ENCODE results near the gene FAM20A. TPM values are rescaled to one million over a fixed set of nuclear protein-coding genes. Genes with fewer than 3 reads are reported as not detected.

FAM20A gene
- total RNA-seq, 1 experiment from 2014 or later = not detected

DNA sequence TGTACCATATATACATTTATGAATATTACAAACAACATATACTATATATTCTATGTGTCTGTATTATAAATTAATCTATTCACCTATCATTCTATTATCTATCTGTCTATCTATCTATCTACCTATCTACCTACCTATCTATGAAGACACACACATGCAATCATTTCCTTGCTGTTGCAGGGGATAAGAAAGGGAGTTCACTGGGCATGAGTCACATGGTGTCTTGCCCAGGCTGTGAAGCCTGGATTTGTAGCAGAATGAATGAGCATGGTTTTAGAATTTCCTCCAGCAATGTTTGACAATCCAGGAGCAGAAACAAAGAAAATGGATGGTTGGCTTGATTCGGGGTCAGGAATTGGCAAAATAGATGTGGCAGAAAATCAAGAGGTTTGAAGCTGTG, 23.2 kb upstream of the FAM20A start:
- H3K79me2 ChIP-seq (ENCODE audit: low read depth) = no peaks in the 10 kb centered on the region
- no peaks in the 10 kb centered on the region for H3F3A ChIP-seq (ENCODE audit: insufficient read depth, low read depth)
- H3K9me3 ChIP-seq (ENCODE audit: insufficient read depth, low read depth) = no peaks in the 10 kb centered on the region
- intact Hi-C loops (cut with micrococcal nuclease; ENCODE audit: unreplicated experiment) = no loop called here
- BruUV-seq (replicated peaks) = no TSS peak
- no peaks in the 10 kb centered on the region for H3K4me1 ChIP-seq (replicated peaks; ENCODE audit: insufficient read depth)
- no peaks in the 10 kb centered on the region for H3K36me3 ChIP-seq (ENCODE audit: low read depth)
- no peaks in the 10 kb centered on the region for H3K9me2 ChIP-seq (ENCODE audit: insufficient read depth)
- ChIA-PET CTCF (no interaction called here), POLR2A (ENCODE audit: unreplicated experiment) (no interaction called here)
- no peak overlapping the region for H3K4me2 ChIP-seq
- H3K27me3 ChIP-seq (ENCODE audit: insufficient read depth, low read depth) = no peaks in the 10 kb centered on the region
- no peaks in the 10 kb centered on the region for H4K20me1 ChIP-seq (ENCODE audit: insufficient read depth)
- DNase-seq = no peak
- H3K27ac ChIP-seq = no peak overlapping the region
- TF ChIP-seq CTCF (conservative IDR thresholded peaks at IDR 0.05) (no peak), EZH2 (IDR thresholded peaks at IDR 0.05; ENCODE audit: low read depth) (no peak)
- no peak overlapping the region for H3K4me3 ChIP-seq
- no peak overlapping the region for H2AFZ ChIP-seq

- H4K20me1 ChIP-seq (ENCODE audit: insufficient read depth) = no peaks in the 10 kb centered on the region
- no peak overlapping the region for H3K27ac ChIP-seq
- ChIA-PET POLR2A (ENCODE audit: unreplicated experiment) (no interaction called here), CTCF (no interaction called here)
- no peaks in the 10 kb centered on the region for H3K4me1 ChIP-seq (replicated peaks; ENCODE audit: insufficient read depth)
- H3K79me2 ChIP-seq (ENCODE audit: low read depth) = no peaks in the 10 kb centered on the region
- BruUV-seq (replicated peaks) = no TSS peak
- H3F3A ChIP-seq (ENCODE audit: insufficient read depth, low read depth) = no peaks in the 10 kb centered on the region
- H2AFZ ChIP-seq = no peak overlapping the region
- H3K4me3 ChIP-seq = no peak overlapping the region
- no peaks in the 10 kb centered on the region for H3K9me2 ChIP-seq (ENCODE audit: insufficient read depth)
- DNase-seq = no peak
- H3K36me3 ChIP-seq (ENCODE audit: low read depth) = no peaks in the 10 kb centered on the region
- intact Hi-C loops (cut with micrococcal nuclease; ENCODE audit: unreplicated experiment) = no loop called here
- H3K4me2 ChIP-seq = no peak overlapping the region
- H3K9me3 ChIP-seq (ENCODE audit: insufficient read depth, low read depth) = no peaks in the 10 kb centered on the region
- no peaks in the 10 kb centered on the region for H3K27me3 ChIP-seq (ENCODE audit: insufficient read depth, low read depth)
- TF ChIP-seq EZH2 (IDR thresholded peaks at IDR 0.05; ENCODE audit: low read depth) (no peak), CTCF (conservative IDR thresholded peaks at IDR 0.05) (no peak)
These were observed 22.6 kb upstream of the FAM20A start for GRCh38 chr17:68623811-68624210.

DNA sequence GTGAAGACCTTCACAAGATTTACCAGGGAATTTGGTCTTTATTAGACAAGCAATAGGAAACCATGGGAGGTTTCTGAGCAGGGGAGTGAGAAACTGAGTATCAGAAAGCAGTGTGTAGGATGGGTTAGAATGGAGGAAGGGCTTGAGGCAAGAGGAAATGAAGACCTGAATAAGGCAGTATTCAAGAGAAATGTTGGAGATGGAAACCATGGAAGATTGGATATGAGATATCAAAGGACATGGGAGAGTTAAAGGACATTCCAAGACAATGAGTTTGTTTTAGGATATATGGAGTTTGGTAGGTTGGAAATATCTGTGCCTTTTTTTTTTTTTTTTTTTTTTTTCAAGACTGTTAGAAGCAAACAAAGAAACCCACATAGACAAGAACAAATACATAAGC, 21.3 kb upstream of the FAM20A start:
- intact Hi-C loops (cut with micrococcal nuclease; ENCODE audit: unreplicated experiment) = no loop called here
- ChIA-PET CTCF (no interaction called here), POLR2A (ENCODE audit: unreplicated experiment) (no interaction called here)

More for the DNA sequence above, 21.3 kb upstream of the FAM20A start:
- BruUV-seq (replicated peaks) = no TSS peak
- Histone ChIP-seq H3K9me3 (ENCODE audit: insufficient read depth, low read depth) (no peaks in the 10 kb centered on the region), H3K27ac (no peak overlapping the region), H2AFZ (no peak overlapping the region), H3K4me3 (no peak overlapping the region), H3K4me1 (replicated peaks; ENCODE audit: insufficient read depth) (no peaks in the 10 kb centered on the region), H3K36me3 (ENCODE audit: low read depth) (no peaks in the 10 kb centered on the region), H3K4me2 (no peak overlapping the region), H3F3A (ENCODE audit: insufficient read depth, low read depth) (no peaks in the 10 kb centered on the region), H4K20me1 (ENCODE audit: insufficient read depth) (no peaks in the 10 kb centered on the region), H3K27me3 (ENCODE audit: insufficient read depth, low read depth) (no peaks in the 10 kb centered on the region), H3K9me2 (ENCODE audit: insufficient read depth) (no peaks in the 10 kb centered on the region), H3K79me2 (ENCODE audit: low read depth) (no peaks in the 10 kb centered on the region)
- DNase-seq = no peak
- TF ChIP-seq EZH2 (IDR thresholded peaks at IDR 0.05; ENCODE audit: low read depth) = no peak
- no peak for TF ChIP-seq CTCF (conservative IDR thresholded peaks at IDR 0.05)

Measured in PC-9 (cell line).